Liver (tissue), 3 donors: ENCODE data around the gene CBL.

Experiments used
- ATF3 ChIP-seq: IDR thresholded peaks from 2 replicates; pipeline ENCODE4 v1.6.1; 2016; ENCODE audit warnings: antibody characterized with exemption
- CTCF ChIP-seq: fragments of 150-350 bp; IDR thresholded peaks from 2 replicates; pipeline ENCODE4 v1.5.1; 2017; ENCODE audit warnings: improper control_type of control experiment, low read depth, low read length; ENCODE audit not compliant: missing input control
- EGR1 ChIP-seq, 2 donors: IDR thresholded peaks; 2 replicates each; pipeline ENCODE4 v1.6.1; 2016 to 2018; ENCODE audit warnings: antibody characterized with exemption in 2 of 2, low read depth in 2 of 2
- FOXA1 ChIP-seq: IDR thresholded peaks from 2 replicates; pipeline ENCODE4 v1.6.1; 2016; ENCODE audit warnings: antibody characterized with exemption
- HNF4A ChIP-seq, 2 donors: conservative IDR thresholded peaks; 2 replicates each; pipeline ENCODE4 v1.6.1; 2016; ENCODE audit warnings: antibody characterized with exemption in 2 of 2, mild to moderate bottlenecking in 2 of 2
- HNF4G ChIP-seq: IDR thresholded peaks from 2 replicates; pipeline ENCODE4 v1.6.1; 2016; ENCODE audit warnings: antibody characterized with exemption
- JUND ChIP-seq, 2 donors: IDR thresholded peaks; 2 replicates each; pipeline ENCODE4 v1.6.1; 2016; ENCODE audit warnings: antibody characterized with exemption in 2 of 2
- RAD21 ChIP-seq, 2 donors: IDR thresholded peaks; 2 replicates each; pipeline ENCODE4 v1.6.1; 2016; ENCODE audit warnings: antibody characterized with exemption in 2 of 2, mild to moderate bottlenecking in 2 of 2
- REST ChIP-seq: IDR thresholded peaks from 2 replicates; pipeline ENCODE4 v1.6.1; 2016; ENCODE audit warnings: antibody characterized with exemption, mild to moderate bottlenecking
- SP1 ChIP-seq: IDR thresholded peaks from 2 replicates; pipeline ENCODE4 v1.6.1; 2018; ENCODE audit warnings: antibody characterized with exemption, mild to moderate bottlenecking
- YY1 ChIP-seq: IDR thresholded peaks from 2 replicates; pipeline ENCODE4 v1.6.1; 2016; ENCODE audit warnings: antibody characterized with exemption, mild to moderate bottlenecking
- ZBTB33 ChIP-seq: IDR thresholded peaks from 2 replicates; pipeline ENCODE4 v1.6.1; 2016; ENCODE audit warnings: antibody characterized with exemption
- donor health status: healthy.
- donor health status: healthy.

GRCh38 chr11:119307219-119307618 is 101.1 kb downstream of the CBL start:
- TF ChIP-seq CTCF, result no peak
- no peak for TF ChIP-seq HNF4G
- TF ChIP-seq SP1, result no peak
- no peak for TF ChIP-seq YY1
- TF ChIP-seq JUND (IDR thresholded peaks at IDR 0.05), result no peak
- TF ChIP-seq ATF3, result no peak
- TF ChIP-seq FOXA1, result no peak
- no peak for TF ChIP-seq HNF4A (conservative IDR thresholded peaks at IDR 0.05)
- TF ChIP-seq REST, result no peak
- TF ChIP-seq ZBTB33, result no peak
- TF ChIP-seq RAD21 (IDR thresholded peaks at IDR 0.05), result no peak
- no peak for TF ChIP-seq EGR1 (IDR thresholded peaks at IDR 0.05; ENCODE audit: low read depth in 2 of 2)
